WI38 (cell line): Measurements from ENCODE around the gene GJB1.

Experiments used
- H3K4me3 ChIP-seq: 2 replicates; pipeline ENCODE4 v1.5.1; 2011; ENCODE audit warnings: low read depth, mild to moderate bottlenecking, control low read depth, low read length
- TF ChIP-seq, protein P1 (sequence below): IDR thresholded peaks from 2 replicates; pipeline ENCODE4 v1.5.1; 2012; ENCODE audit warnings: low read depth, mild to moderate bottlenecking, control low read depth, low read length

GJB1 gene

DNA sequence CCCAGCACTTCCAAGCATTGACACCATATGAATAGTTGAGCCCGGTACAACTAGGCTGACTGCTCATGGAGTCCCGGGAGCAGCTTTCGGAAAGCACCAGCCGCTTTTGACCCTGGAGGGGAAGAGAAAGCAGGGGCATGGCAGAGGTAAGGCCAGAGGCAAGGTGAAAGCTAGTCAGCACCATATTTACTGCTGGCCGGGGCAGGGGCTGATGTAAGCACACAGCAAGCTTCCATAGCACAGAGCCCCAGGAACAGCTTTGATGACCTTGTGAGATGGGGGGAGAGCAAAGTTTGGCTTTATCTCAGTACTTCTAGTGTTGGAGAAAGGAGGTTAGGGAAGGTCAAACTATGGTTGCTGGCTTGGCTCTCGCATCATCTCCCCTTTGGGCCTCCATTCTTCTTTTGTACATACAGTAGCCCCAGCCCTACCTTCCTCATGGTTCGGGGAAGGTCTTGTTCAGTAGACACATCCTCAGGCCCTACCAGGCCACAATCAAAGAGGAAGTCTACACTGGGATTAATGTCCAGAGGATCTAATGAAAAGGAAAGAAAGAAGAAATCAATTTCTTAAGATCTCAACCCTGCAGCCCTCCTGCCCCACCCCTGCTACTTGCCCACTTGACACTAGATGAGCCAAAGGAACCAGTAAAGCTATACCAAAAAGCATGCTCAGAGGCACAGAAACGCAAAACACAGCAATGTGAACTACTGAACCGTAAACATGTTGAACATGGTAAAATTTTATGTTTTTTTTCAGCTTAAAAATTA is 21.5 kb downstream of the GJB1 start:
- no peak overlapping the region for H3K4me3 ChIP-seq
- TF ChIP-seq, protein P1, sequence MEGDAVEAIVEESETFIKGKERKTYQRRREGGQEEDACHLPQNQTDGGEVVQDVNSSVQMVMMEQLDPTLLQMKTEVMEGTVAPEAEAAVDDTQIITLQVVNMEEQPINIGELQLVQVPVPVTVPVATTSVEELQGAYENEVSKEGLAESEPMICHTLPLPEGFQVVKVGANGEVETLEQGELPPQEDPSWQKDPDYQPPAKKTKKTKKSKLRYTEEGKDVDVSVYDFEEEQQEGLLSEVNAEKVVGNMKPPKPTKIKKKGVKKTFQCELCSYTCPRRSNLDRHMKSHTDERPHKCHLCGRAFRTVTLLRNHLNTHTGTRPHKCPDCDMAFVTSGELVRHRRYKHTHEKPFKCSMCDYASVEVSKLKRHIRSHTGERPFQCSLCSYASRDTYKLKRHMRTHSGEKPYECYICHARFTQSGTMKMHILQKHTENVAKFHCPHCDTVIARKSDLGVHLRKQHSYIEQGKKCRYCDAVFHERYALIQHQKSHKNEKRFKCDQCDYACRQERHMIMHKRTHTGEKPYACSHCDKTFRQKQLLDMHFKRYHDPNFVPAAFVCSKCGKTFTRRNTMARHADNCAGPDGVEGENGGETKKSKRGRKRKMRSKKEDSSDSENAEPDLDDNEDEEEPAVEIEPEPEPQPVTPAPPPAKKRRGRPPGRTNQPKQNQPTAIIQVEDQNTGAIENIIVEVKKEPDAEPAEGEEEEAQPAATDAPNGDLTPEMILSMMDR, result no peak

DNA sequence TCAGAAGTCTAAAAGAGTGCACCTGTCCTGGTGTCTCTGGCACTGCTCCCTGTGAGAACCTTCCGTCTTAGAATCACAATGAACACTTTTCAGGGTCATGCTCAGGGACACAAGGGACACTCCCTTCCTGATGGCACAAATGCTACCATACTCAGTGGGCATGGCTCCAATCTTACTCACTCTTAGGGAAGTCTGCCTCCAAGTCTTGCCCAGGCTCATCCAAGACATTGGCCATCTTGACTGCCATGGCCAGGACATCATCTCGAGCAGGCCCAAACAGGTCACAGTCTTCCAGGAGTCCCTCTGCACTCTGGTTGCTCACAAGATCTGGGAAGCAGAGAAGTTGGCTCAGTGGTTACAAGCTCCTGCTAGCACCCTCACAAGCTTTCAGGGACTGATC is 22.1 kb downstream of the GJB1 start:
- H3K4me3 ChIP-seq, result no peak overlapping the region
- TF ChIP-seq, protein P1, result no peak

DNA sequence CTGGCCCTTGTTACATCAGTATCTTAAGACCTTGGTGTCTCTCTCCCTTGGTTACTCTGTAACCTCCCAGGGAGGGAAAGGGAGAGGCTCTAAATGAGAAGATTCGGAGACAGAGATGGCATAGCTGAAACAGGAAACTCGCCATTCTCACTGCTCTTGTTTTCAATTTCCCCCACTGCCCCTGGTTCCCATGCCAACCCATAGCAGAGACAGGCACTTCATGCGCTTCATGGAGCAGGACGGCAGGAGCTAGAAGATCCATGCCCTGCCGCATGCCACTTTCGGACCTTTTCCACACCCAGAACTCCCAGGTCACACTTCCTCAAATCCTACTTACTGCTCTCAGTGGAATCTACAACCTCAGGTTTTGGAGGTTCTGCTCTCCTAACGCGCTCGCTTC is 27.8 kb downstream of the GJB1 start:
- no peak overlapping the region for H3K4me3 ChIP-seq
- TF ChIP-seq, protein P1, result no peak

DNA sequence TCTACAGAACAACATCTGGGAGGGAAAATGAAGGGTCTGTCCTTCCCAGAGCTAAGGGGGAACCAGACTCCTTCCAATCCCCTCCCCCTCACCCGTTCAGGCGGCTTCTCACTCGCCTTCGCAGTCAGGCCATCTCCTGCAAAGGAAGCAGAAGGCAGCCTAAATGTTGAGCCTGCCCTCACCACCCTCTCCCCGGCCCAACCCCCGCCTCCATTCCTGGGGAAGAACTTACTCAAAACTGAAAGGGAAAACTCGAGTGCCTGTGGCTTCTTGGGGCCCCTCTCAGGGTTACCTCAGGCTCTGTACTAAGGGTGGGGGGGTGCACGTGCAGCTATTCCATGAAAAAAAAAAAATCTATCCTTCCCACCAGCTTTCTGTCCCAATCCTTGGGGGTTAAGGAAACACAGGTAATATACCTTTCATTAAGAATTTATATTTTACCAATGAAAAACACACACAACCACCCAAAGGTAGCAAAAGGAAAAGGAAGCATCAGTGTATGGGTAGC is 28.5 kb downstream of the GJB1 start:
- H3K4me3 ChIP-seq, result no peak overlapping the region
- TF ChIP-seq, protein P1, result no peak

DNA sequence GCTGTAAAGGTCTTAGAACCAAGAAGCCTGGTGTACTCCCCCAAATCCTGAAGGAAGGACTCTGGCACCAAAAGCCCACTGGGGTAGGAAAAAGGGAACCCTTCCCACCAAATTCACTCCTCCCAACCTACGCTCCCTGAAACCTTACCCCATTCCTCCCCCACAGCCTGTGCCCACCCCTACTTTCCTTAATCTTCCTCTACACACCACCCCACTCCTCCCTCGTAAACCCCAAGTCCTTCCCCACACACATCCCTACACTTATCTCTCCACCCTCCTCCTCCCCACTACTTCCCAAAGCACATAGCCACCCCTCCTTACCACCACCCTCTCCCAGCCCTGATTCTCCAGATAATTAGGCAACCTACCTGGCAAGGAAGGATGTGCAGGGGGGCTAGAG is 29.2 kb downstream of the GJB1 start:
- peak overlapping the region; percentile 74 for H3K4me3 ChIP-seq
- TF ChIP-seq, protein P1, result no peak

DNA sequence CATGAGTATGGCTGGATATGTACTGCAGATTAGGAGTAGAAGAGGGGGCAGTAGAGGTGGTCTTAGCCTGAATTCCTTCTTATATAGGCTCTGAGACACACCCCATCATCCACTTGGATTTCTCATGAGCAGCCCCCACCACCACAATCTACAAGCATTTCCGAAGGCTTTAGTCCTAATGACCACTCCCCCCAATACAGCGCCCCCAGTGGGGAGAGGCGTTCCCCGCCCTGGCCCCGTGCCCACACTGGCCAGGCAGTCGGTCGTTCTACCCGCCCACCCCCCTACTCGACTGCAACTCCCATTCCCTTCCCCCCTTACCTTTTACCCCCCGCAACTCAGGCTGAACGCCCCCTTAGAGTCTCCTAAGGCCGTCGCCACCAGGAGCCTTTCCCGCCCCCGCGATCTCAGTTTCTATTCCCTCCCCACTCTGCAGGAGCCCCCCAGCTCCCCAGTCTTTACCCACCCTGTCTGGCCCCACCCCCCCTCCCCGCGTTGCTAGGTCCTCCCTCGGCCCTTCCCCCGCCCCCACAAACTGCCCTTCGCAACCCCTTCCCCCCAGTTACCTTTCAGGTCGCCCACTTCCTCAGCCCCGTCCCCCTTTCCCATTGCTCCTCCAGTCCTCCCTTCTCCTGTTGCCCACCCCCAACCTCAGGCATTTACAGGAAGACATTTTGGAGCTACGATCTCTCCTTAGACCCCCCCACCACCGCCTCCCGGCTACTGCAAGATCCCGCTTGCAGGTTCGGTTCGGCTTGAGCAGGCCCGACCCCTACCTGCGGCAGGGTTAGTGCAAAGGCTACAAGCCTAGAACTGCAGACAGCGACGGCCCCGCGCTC is 30.4 kb downstream of the GJB1 start:
- TF ChIP-seq, protein P1, result peak; percentile 45
- H3K4me3 ChIP-seq, result peak overlapping the region; percentile 74
